A549 treated with GW870086 at 1 μM for 4 hours (cell line): Measurements from ENCODE around the gene ALPK1. TPM values are rescaled to one million over a fixed set of nuclear protein-coding genes. Genes with fewer than 3 reads are reported as not detected.

Source experiments
- total RNA-seq: library from RNA; stranded (reverse); fragments of 200-300 nt; extraction: Qiagen RNA extraction; gene quantifications from 5 replicates; pipeline ENCODE4 v1.2.3, GENCODE V29; 2022; ENCODE audit warnings: low read depth

Gene ALPK1
- total RNA-seq, result 1.3 to 2.6 TPM (median 1.7 TPM) in 5 replicates

DNA sequence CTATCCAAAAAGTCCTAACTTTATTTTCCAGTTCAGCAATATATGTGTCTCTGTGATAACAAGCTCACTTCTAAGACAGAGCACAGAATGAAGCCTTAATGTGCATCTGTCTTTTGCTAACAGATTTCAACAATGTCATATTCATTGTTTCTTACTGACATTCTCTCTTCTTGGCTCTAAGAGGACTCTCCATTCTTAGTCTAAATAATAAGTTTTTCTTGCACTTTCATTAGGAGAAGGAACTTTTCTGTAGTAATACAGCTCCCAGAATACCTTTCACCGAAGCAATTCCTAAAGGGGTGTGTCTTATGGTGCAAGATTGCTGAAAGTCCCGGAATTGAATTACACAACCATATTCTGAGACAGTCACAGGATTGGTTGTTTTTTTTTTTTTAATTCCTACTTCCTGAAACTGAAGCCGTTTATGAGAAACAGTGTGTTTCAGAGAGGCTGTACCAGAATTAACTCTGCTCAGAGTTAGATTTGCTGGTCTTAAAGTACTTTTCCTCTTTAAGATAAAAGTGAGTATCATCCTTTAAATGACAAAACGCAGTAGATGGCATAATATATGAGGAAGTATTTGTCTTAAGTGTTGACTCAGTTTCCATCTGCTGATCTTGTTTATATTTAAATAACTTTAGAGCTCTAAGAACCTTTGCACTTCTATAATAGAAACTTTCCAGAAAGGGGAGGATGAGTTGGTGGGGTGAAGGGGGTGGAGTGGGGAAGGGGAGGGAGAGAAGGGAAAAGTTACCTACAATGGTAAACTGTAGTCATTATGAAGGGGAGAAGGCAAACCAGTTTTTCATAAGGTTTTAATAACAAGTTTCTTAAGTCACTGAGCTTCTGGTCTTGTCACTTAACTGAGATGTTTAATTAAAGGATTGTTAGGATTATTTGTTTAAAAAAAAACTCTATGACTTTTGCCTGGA lies at the start of gene ALPK1:
ALPK1 (plus strand) TSS at position 421 of the 932 bp plus-strand sequence.

Other genes starting within 250 kb of the ALPK1 start
- 0.54 to 0.91 TPM (median 0.90 TPM) in 5 replicates for gene FAM241A, start 151.9 kb upstream of the ALPK1 start, total RNA-seq
- 9.9 to 11.8 TPM (median 11.0 TPM) in 5 replicates for gene AP1AR, start 65.6 kb upstream of the ALPK1 start, total RNA-seq
- gene TIFA, start 11.5 kb upstream of the ALPK1 start, total RNA-seq, result 2.9 to 5.6 TPM (median 4.7 TPM) in 5 replicates
- gene NEUROG2, start 218.8 kb downstream of the ALPK1 start, total RNA-seq, result not detected in 5 replicates